Sigmoid colon (tissue), 4 donors: Measurements from ENCODE around the gene LRCH2.

ENCODE experiments used
- EP300 ChIP-seq, 4 donors: sonication (generic); formaldehyde crosslinking; IDR thresholded peaks; one replicate each; pipeline ENCODE4 v1.6.1; 2017; ENCODE audit warnings: antibody characterized with exemption in 4 of 4
- POLR2A ChIP-seq, 2 donors: fragments of 450-650 bp; IDR thresholded peaks; one replicate each; pipeline ENCODE4 v1.6.1; 2016; ENCODE audit warnings: antibody characterized with exemption in 2 of 2, mild to moderate bottlenecking in 2 of 2, moderate library complexity in 2 of 2

DNA sequence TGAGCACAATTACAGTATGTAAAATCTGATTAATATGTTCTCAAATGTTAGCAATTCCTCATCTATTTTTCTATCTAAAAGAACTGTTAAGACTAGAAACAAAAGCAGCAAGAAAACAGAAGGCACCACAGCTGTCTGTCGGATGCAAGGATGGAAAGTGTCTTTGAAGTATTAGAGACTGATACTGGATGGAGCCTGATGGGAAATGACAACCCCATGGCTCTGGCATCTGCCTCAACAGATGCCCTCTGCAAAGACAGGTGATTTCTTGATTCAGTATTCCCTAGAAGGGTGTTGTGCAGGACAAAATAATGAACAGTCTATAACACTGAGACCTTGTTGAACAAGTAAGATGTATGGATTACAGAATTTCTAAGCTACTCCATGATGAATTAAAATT lies 19.7 kb downstream of the LRCH2 start:
- TF ChIP-seq EP300 (IDR thresholded peaks at IDR 0.05), result no peak
- no peak for TF ChIP-seq POLR2A (IDR thresholded peaks at IDR 0.05)
